SK-N-SH treated with all-trans-retinoic acid at 6 μM for 48 hours (cell line): ENCODE data around the gene DNAJB8.

Source experiments
- ATAC-seq: fragments of 200-7000 bp; cut with Tn5 transposase; 3 replicates; pipeline ENCODE4 v1.9.1; 2020; ENCODE audit warnings: mild to moderate bottlenecking, moderate library complexity
- ARNTL ChIP-seq: fragments of 450-650 bp; formaldehyde crosslinking; IDR thresholded peaks from 2 replicates; pipeline ENCODE4 v1.5.0; 2020; ENCODE audit warnings: low read depth, mild to moderate bottlenecking, moderate library complexity, borderline replicate concordance
- BACH2 ChIP-seq: fragments of 250-450 bp; sonication (Bioruptor Pico); IDR thresholded peaks from 2 replicates; pipeline ENCODE4 v1.9.0; 2021; ENCODE audit warnings: mild to moderate bottlenecking, borderline replicate concordance
- CREB5 ChIP-seq: fragments of 250-450 bp; sonication (Bioruptor Pico); IDR thresholded peaks from 2 replicates; pipeline ENCODE4 v1.5.1; 2020; ENCODE audit warnings: low read depth, mild to moderate bottlenecking, moderate library complexity
- CSDC2 ChIP-seq: fragments of 250-450 bp; sonication (Bioruptor Pico); IDR thresholded peaks from 2 replicates; pipeline ENCODE4 v1.5.0; 2020; ENCODE audit warnings: mild to moderate bottlenecking, moderate library complexity
- CSRNP3 ChIP-seq: fragments of 250-450 bp; sonication (Bioruptor Pico); IDR thresholded peaks from 2 replicates; pipeline ENCODE4 v1.5.1; 2021; ENCODE audit warnings: mild to moderate bottlenecking, moderate library complexity
- ESRRG ChIP-seq: fragments of 250-450 bp; sonication (Bioruptor Pico); IDR thresholded peaks from 2 replicates; pipeline ENCODE4 v1.6.1; 2021; ENCODE audit warnings: mild to moderate bottlenecking
- ISL1 ChIP-seq: fragments of 250-450 bp; sonication (Bioruptor Pico); IDR thresholded peaks from 2 replicates; pipeline ENCODE4 v2.1.2; 2022; ENCODE audit warnings: mild to moderate bottlenecking, moderate library complexity
- OSR1 ChIP-seq: fragments of 250-450 bp; sonication (Bioruptor Pico); IDR thresholded peaks from 2 replicates; pipeline ENCODE4 v1.8.0; 2022; ENCODE audit warnings: moderate library complexity, mild to moderate bottlenecking, inconsistent platforms
- POU6F1 ChIP-seq: fragments of 250-450 bp; sonication (Bioruptor Pico); IDR thresholded peaks from 2 replicates; pipeline ENCODE4 v1.8.0; 2021; ENCODE audit warnings: low read depth, mild to moderate bottlenecking, moderate library complexity, borderline replicate concordance
- PPARA ChIP-seq: fragments of 250-450 bp; sonication (Bioruptor Pico); IDR thresholded peaks from 2 replicates; pipeline ENCODE4 v1.5.0; 2020; ENCODE audit warnings: mild to moderate bottlenecking, borderline replicate concordance
- RARB ChIP-seq: fragments of 250-450 bp; sonication (Bioruptor Pico); IDR thresholded peaks from 2 replicates; pipeline ENCODE4 v1.8.0; 2021; ENCODE audit warnings: mild to moderate bottlenecking, moderate library complexity
- TCF4 ChIP-seq: fragments of 250-450 bp; sonication (Bioruptor Pico); IDR thresholded peaks from 2 replicates; pipeline ENCODE4 v1.8.0; 2021; ENCODE audit warnings: mild to moderate bottlenecking, moderate library complexity, borderline replicate concordance
- TSHZ2 ChIP-seq: fragments of 250-450 bp; sonication (Bioruptor Pico); IDR thresholded peaks from 2 replicates; pipeline ENCODE4 v1.5.0; 2020; ENCODE audit warnings: mild to moderate bottlenecking, moderate library complexity
- ZC3H10 ChIP-seq: fragments of 250-450 bp; sonication (Bioruptor Pico); IDR thresholded peaks from 2 replicates; pipeline ENCODE4 v1.5.1; 2021; ENCODE audit warnings: mild to moderate bottlenecking, moderate library complexity
- ZFP30 ChIP-seq: fragments of 450-650 bp; formaldehyde crosslinking; IDR thresholded peaks from 2 replicates; pipeline ENCODE4 v1.5.0; 2022; ENCODE audit warnings: mild to moderate bottlenecking, moderate library complexity
- ZNF565 ChIP-seq: fragments of 450-650 bp; formaldehyde crosslinking; conservative IDR thresholded peaks from 2 replicates; pipeline ENCODE4 v1.5.0; 2020; ENCODE audit warnings: low read depth, mild to moderate bottlenecking, moderate library complexity
- ZNF70 ChIP-seq: fragments of 450-650 bp; formaldehyde crosslinking; IDR thresholded peaks from 2 replicates; pipeline ENCODE4 v1.5.0; 2020; ENCODE audit warnings: mild to moderate bottlenecking, moderate library complexity
- ZNF8 ChIP-seq: fragments of 450-650 bp; formaldehyde crosslinking; IDR thresholded peaks from 2 replicates; pipeline ENCODE4 v1.5.0; 2020; ENCODE audit warnings: mild to moderate bottlenecking, moderate library complexity

DNAJB8 gene

GRCh38 chr3:128449111-128449638, 17.5 kb downstream of the DNAJB8 start:
- TF ChIP-seq CREB5 (CRISPR knock-in tag) (no peak), ISL1 (no peak), PPARA (CRISPR knock-in tag) (no peak), OSR1 (CRISPR knock-in tag) (no peak), ZNF70 (no peak), ESRRG (no peak), ZNF8 (no peak), ZNF565 (no peak), TSHZ2 (CRISPR knock-in tag) (no peak), ZFP30 (no peak), TCF4 (CRISPR knock-in tag) (no peak), CSDC2 (no peak), CSRNP3 (CRISPR knock-in tag) (no peak), ZC3H10 (CRISPR knock-in tag) (no peak), BACH2 (CRISPR knock-in tag) (no peak), POU6F1 (CRISPR knock-in tag) (no peak)
- TF ChIP-seq, all 23 proteins: peak for 0
- no peak for ATAC-seq

- TF ChIP-seq ESRRG (no peak), TSHZ2 (CRISPR knock-in tag) (no peak), CREB5 (CRISPR knock-in tag) (no peak), TCF4 (CRISPR knock-in tag) (no peak), BACH2 (CRISPR knock-in tag) (no peak), OSR1 (CRISPR knock-in tag) (no peak), ZFP30 (no peak), CSDC2 (no peak), ZC3H10 (CRISPR knock-in tag) (no peak), PPARA (CRISPR knock-in tag) (no peak), ARNTL (CRISPR knock-in tag) (no peak), RARB (no peak), ZNF8 (no peak), ZNF565 (no peak)
- no peak for ATAC-seq
Observed at GRCh38 chr3:128448491-128448890, 18.2 kb downstream of the DNAJB8 start.
